Mesenchymal stem cell (in vitro differentiated cells and primary cell): Measurements from ENCODE around the gene GOLGA8J.

Experiments used
- DNase-seq: peaks from one replicate; pipeline ENCODE4 v3.0.0-alpha.2; 2013
- H2AFZ ChIP-seq: one replicate; pipeline ENCODE4 v1.6.1; 2013; ENCODE audit warnings: low read depth, mild to moderate bottlenecking, control low read depth, inconsistent platforms, low read length, moderate library complexity
- H2AK5ac ChIP-seq: 2 replicates; pipeline ENCODE4 v1.6.1; 2013; ENCODE audit warnings: low read length, moderate library complexity, mild to moderate bottlenecking, inconsistent platforms; ENCODE audit not compliant: severe bottlenecking
- H2BK120ac ChIP-seq: one replicate; pipeline ENCODE4 v1.6.1; 2013; ENCODE audit warnings: low read depth, mild to moderate bottlenecking, inconsistent platforms, low read length, moderate library complexity
- H2BK12ac ChIP-seq, 2 experiments: one replicate each; pipeline ENCODE4 v1.6.1; 2013; ENCODE audit warnings: inconsistent platforms in 2 of 2, low read length in 2 of 2, mild to moderate bottlenecking in 2 of 2, moderate library complexity in 2 of 2, control low read depth in 1 of 2
- H2BK15ac ChIP-seq: one replicate; pipeline ENCODE4 v1.6.1; 2013; ENCODE audit warnings: mild to moderate bottlenecking, low read depth, inconsistent platforms; ENCODE audit not compliant: poor library complexity, severe bottlenecking
- H2BK5ac ChIP-seq: 2 replicates; pipeline ENCODE4 v1.6.1; 2013; ENCODE audit warnings: low read depth, mild to moderate bottlenecking, low read length, control low read depth, inconsistent platforms; ENCODE audit not compliant: poor library complexity, severe bottlenecking
- H3K14ac ChIP-seq, 2 experiments: one replicate each; pipeline ENCODE4 v1.6.1; 2013; ENCODE audit warnings: inconsistent platforms in 2 of 2, low read length in 2 of 2, control low read depth in 1 of 2, mild to moderate bottlenecking in 1 of 2, moderate library complexity in 1 of 2
- H3K18ac ChIP-seq, 2 experiments: one replicate each; pipeline ENCODE4 v1.6.1; 2013; ENCODE audit warnings: inconsistent platforms in 2 of 2, low read length in 2 of 2, control low read depth in 1 of 2, low read depth in 1 of 2, mild to moderate bottlenecking in 1 of 2
- H3K23ac ChIP-seq, 2 experiments: one replicate each; pipeline ENCODE4 v1.6.1; 2013; ENCODE audit warnings: inconsistent platforms in 2 of 2, low read length in 2 of 2, mild to moderate bottlenecking in 2 of 2, moderate library complexity in 2 of 2, control low read depth in 1 of 2
- H3K27ac ChIP-seq: 2 replicates; pipeline ENCODE4 v1.5.1; 2013; ENCODE audit warnings: mild to moderate bottlenecking, moderate library complexity, low read length, control low read depth, inconsistent platforms; ENCODE audit not compliant: poor library complexity, severe bottlenecking
- H3K27me3 ChIP-seq, 2 experiments: 2 replicates each; pipeline versions ENCODE4 v1.6.1 to v1.7.0; 2013; ENCODE audit warnings: low read length in 2 of 2, mild to moderate bottlenecking in 2 of 2, moderate library complexity in 2 of 2, control low read depth in 1 of 2, inconsistent platforms in 1 of 2; ENCODE audit not compliant: control insufficient read depth in 1 of 2, insufficient read depth in 1 of 2
- H3K36me3 ChIP-seq, 2 experiments: 2 replicates each; pipeline versions ENCODE4 v1.6.1 to v1.7.0; 2013; ENCODE audit warnings: low read length in 2 of 2, control low read depth in 1 of 2, inconsistent platforms in 1 of 2, low read depth in 1 of 2, mild to moderate bottlenecking in 1 of 2; ENCODE audit not compliant: insufficient read depth in 2 of 2, control insufficient read depth in 1 of 2
- H3K4ac ChIP-seq, 2 experiments: one replicate each; pipeline ENCODE4 v1.6.1; 2013; ENCODE audit warnings: inconsistent platforms in 2 of 2, low read length in 2 of 2, mild to moderate bottlenecking in 2 of 2, moderate library complexity in 2 of 2, control low read depth in 1 of 2, low read depth in 1 of 2
- H3K4me1 ChIP-seq: 2 replicates; pipeline ENCODE4 v1.6.1; 2013; ENCODE audit warnings: low read depth, low read length, control low read depth; ENCODE audit not compliant: control insufficient read depth, insufficient read depth
- H3K4me2 ChIP-seq: 2 replicates; pipeline ENCODE4 v1.6.1; 2013; ENCODE audit warnings: low read length, mild to moderate bottlenecking, inconsistent platforms; ENCODE audit not compliant: poor library complexity, severe bottlenecking
- H3K4me3 ChIP-seq, 2 experiments: 2 replicates each; pipeline versions ENCODE4 v1.5.1 to v1.7.0; 2013; ENCODE audit warnings: low read length in 2 of 2, mild to moderate bottlenecking in 2 of 2, control low read depth in 1 of 2, low read depth in 1 of 2; ENCODE audit not compliant: insufficient read depth in 1 of 2
- H3K79me1 ChIP-seq: replicated peaks from 2 replicates; pipeline ENCODE4 v1.6.1; 2013; ENCODE audit warnings: mild to moderate bottlenecking, control low read depth, low read length, inconsistent platforms; ENCODE audit not compliant: poor library complexity, severe bottlenecking
- H3K9ac ChIP-seq: 2 replicates; pipeline ENCODE4 v1.7.0; 2013; ENCODE audit warnings: mild to moderate bottlenecking, low read length, moderate library complexity
- H3K9me3 ChIP-seq: 2 replicates; pipeline ENCODE4 v1.7.0; 2013; ENCODE audit warnings: mild to moderate bottlenecking, low read length; ENCODE audit not compliant: control insufficient read depth
- H4K8ac ChIP-seq: one replicate; pipeline ENCODE4 v1.6.1; 2013; ENCODE audit warnings: inconsistent platforms, mild to moderate bottlenecking, low read length, moderate library complexity
- H4K91ac ChIP-seq: one replicate; pipeline ENCODE4 v1.6.1; 2013; ENCODE audit warnings: mild to moderate bottlenecking, low read length, inconsistent platforms
- WGBS: methylation state at CpG from one replicate; pipeline ENCODE4 v1.1.7; 2013; ENCODE audit warnings: mixed read lengths; 5-methylcytosine and 5-hydroxymethylcytosine counted together

The GOLGA8J gene

DNA sequence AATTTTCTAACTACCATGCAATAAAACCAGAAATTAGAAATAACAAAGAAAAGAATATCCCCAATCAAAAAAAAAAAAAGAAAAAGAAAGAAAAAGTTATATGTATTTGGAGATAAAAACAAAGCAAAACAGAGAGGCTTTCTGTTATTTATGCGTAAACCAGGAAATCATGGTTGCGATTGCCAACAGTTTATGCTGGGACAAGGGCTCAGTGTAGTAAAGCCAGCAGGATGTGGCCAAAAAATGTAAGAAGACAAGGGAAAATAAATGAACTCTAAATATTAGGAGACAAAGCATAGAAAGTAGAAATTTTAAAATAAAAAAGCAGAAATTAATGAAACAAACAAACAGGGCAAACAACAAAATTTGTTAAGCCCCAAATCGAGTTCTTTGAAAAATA, 27.2 kb upstream of the GOLGA8J start:
- Histone ChIP-seq H2AFZ (no peak overlapping the region), H3K4me1 (no peaks in the 10 kb centered on the region), H3K27ac (no peak overlapping the region), H4K8ac (no peak overlapping the region), H2BK12ac (no peak overlapping the region), H3K4me3 (no peak overlapping the region), H3K9ac (no peak overlapping the region), H3K14ac (no peak overlapping the region), H2BK120ac (no peak overlapping the region), H3K9me3 (no peaks in the 10 kb centered on the region), H3K36me3 (no peaks in the 10 kb centered on the region), H2AK5ac (no peak overlapping the region), H3K4me2 (no peak overlapping the region), H2BK5ac (no peak overlapping the region), H3K27me3 (peaks cover 0 to 45% of the 10 kb centered on the region in 2 experiments), H3K23ac (no peak overlapping the region), H3K18ac (no peak overlapping the region), H3K4ac (no peak overlapping the region), H3K79me1 (no peaks in the 10 kb centered on the region), H2BK15ac (no peak overlapping the region), H4K91ac (no peak overlapping the region)
- 99% methylated on average over 2 of the region's 3 CpGs for WGBS
- no peak for DNase-seq

GRCh38 chr15:30056166-30056565, 26.6 kb upstream of the GOLGA8J start:
- H3K79me1 ChIP-seq, result no peaks in the 10 kb centered on the region
- H2BK5ac ChIP-seq, result no peak overlapping the region
- no peak overlapping the region for H3K4me3 ChIP-seq
- H3K14ac ChIP-seq, result no peak overlapping the region
- DNase-seq, result no peak
- H4K91ac ChIP-seq, result no peak overlapping the region
- no peak overlapping the region for H2AK5ac ChIP-seq
- H3K27me3 ChIP-seq, result peaks cover 0 to 48% of the 10 kb centered on the region in 2 experiments
- H3K18ac ChIP-seq, result no peak overlapping the region
- H2BK120ac ChIP-seq, result no peak overlapping the region
- H2BK12ac ChIP-seq, result no peak overlapping the region
- H2AFZ ChIP-seq, result no peak overlapping the region
- H2BK15ac ChIP-seq, result no peak overlapping the region
- no peak overlapping the region for H3K4ac ChIP-seq
- H3K27ac ChIP-seq, result no peak overlapping the region
- H3K36me3 ChIP-seq, result no peaks in the 10 kb centered on the region
- H3K9ac ChIP-seq, result no peak overlapping the region
- 95% methylated on average over 3 of the region's 4 CpGs for WGBS
- no peak overlapping the region for H3K23ac ChIP-seq
- no peak overlapping the region for H3K4me2 ChIP-seq
- no peaks in the 10 kb centered on the region for H3K9me3 ChIP-seq
- no peaks in the 10 kb centered on the region for H3K4me1 ChIP-seq
- H4K8ac ChIP-seq, result no peak overlapping the region

GRCh38 chr15:30059771-30060170, 23.0 kb upstream of the GOLGA8J start:
- H3K27me3 ChIP-seq, result peaks cover 0 to 43% of the 10 kb centered on the region in 2 experiments
- no peak overlapping the region for H3K14ac ChIP-seq
- H3K79me1 ChIP-seq, result no peaks in the 10 kb centered on the region
- DNase-seq, result no peak
- peaks cover 7% of the 10 kb centered on the region for H3K4me1 ChIP-seq
- 93% methylated on average over 10 of the region's 11 CpGs for whole genome bisulfite sequencing
- no peak overlapping the region for H2BK120ac ChIP-seq
- no peak overlapping the region for H4K8ac ChIP-seq
- H3K18ac ChIP-seq, result no peak overlapping the region
- H3K9ac ChIP-seq, result no peak overlapping the region
- H3K9me3 ChIP-seq, result no peaks in the 10 kb centered on the region
- H2AFZ ChIP-seq, result no peak overlapping the region
- H3K36me3 ChIP-seq, result no peaks in the 10 kb centered on the region
- H3K4me3 ChIP-seq, result no peak overlapping the region
- H2AK5ac ChIP-seq, result no peak overlapping the region
- H4K91ac ChIP-seq, result no peak overlapping the region
- no peak overlapping the region for H3K23ac ChIP-seq
- no peak overlapping the region for H2BK5ac ChIP-seq
- H2BK15ac ChIP-seq, result no peak overlapping the region
- no peak overlapping the region for H3K27ac ChIP-seq
- H2BK12ac ChIP-seq, result no peak overlapping the region
- no peak overlapping the region for H3K4ac ChIP-seq
- H3K4me2 ChIP-seq, result no peak overlapping the region

DNA sequence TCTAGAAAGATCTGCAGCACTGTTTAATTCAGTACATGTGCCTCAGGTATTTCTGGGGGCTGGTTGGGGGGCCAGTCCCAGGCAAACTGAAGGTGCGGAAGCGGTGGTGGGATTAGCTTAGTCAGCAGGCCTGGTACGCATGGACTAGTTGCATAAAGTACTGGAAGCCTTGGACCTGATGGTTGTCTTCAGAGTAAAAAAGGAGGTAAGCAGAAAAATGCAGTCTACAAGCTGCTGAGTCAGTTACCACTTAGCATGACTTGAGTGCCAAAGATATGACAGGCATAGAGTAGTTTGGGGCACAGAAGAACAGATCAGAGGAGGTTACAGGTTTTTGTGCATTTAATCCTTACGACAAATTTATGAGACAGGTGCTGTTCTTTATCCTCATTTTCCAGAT, 19.9 kb upstream of the GOLGA8J start:
- H3K9ac ChIP-seq, result no peak overlapping the region
- no peak overlapping the region for H4K8ac ChIP-seq
- DNase-seq, result no peak
- no peak overlapping the region for H2AK5ac ChIP-seq
- peaks cover 8% of the 10 kb centered on the region for H3K4me1 ChIP-seq
- no peak overlapping the region for H3K4me3 ChIP-seq
- H2BK12ac ChIP-seq, result no peak overlapping the region
- no peak overlapping the region for H3K18ac ChIP-seq
- H3K4me2 ChIP-seq, result no peak overlapping the region
- H3K4ac ChIP-seq, result no peak overlapping the region
- H3K27me3 ChIP-seq, result peaks cover 0 to 44% of the 10 kb centered on the region in 2 experiments
- no peak overlapping the region for H2BK15ac ChIP-seq
- no peak overlapping the region for H3K14ac ChIP-seq
- H4K91ac ChIP-seq, result no peak overlapping the region
- H3K79me1 ChIP-seq, result no peaks in the 10 kb centered on the region
- H3K23ac ChIP-seq, result no peak overlapping the region
- no peak overlapping the region for H2BK5ac ChIP-seq
- no peaks in the 10 kb centered on the region for H3K36me3 ChIP-seq
- H3K9me3 ChIP-seq, result peaks cover 3% of the 10 kb centered on the region
- WGBS, result 63% methylated on average over 4 of the region's 4 CpGs
- H3K27ac ChIP-seq, result no peak overlapping the region
- no peak overlapping the region for H2BK120ac ChIP-seq
- no peak overlapping the region for H2AFZ ChIP-seq
